Kidney (tissue), 14 donors: ENCODE results near the gene SNX27. TPM values are rescaled to one million over a fixed set of nuclear protein-coding genes. Genes with fewer than 3 reads are reported as not detected.

Experiments
- DNase-seq, 5 donors: peaks; one replicate each; pipeline ENCODE4 v3.0.0-alpha.2; 2013 to 2020
- FAIRE-seq: peaks from 2 replicates; lab custom pipeline; 2012; peaks lifted over from hg19 to GRCh38; lab: Jason Lieb, UNC
- H3K27ac ChIP-seq, 2 donors: one replicate each; pipeline ENCODE4 v1.7.0; 2013; ENCODE audit warnings: low read depth in 2 of 2, low read length in 2 of 2, inconsistent platforms in 1 of 2
- H3K27me3 ChIP-seq: one replicate; pipeline ENCODE4 v1.7.1; 2013; ENCODE audit warnings: low read length, inconsistent platforms; ENCODE audit not compliant: control insufficient read depth, insufficient read depth
- H3K36me3 ChIP-seq, 3 donors: one replicate each; pipeline versions ENCODE4 v1.7.0 to v1.7.1; 2013; ENCODE audit warnings: low read length in 3 of 3, control low read depth in 1 of 3, inconsistent platforms in 1 of 3; ENCODE audit not compliant: insufficient read depth in 3 of 3, control insufficient read depth in 2 of 3
- H3K4me1 ChIP-seq, 3 donors: one replicate each; pipeline versions ENCODE4 v1.7.0 to v1.7.1; 2013; ENCODE audit warnings: low read length in 3 of 3, inconsistent platforms in 1 of 3, low read depth in 1 of 3; ENCODE audit not compliant: control insufficient read depth in 2 of 3, insufficient read depth in 2 of 3
- H3K4me3 ChIP-seq, 3 donors: one replicate each; pipeline versions ENCODE4 v1.7.0 to v1.8.1; 2013; ENCODE audit warnings: low read length in 3 of 3, control low read depth in 1 of 3, inconsistent platforms in 1 of 3
- H3K9ac ChIP-seq, 3 donors: one replicate each; pipeline versions ENCODE4 v1.7.0 to v1.7.1; 2013; ENCODE audit warnings: low read length in 3 of 3, control low read depth in 1 of 3, inconsistent platforms in 1 of 3
- H3K9me3 ChIP-seq, 3 donors: one replicate each; pipeline versions ENCODE4 v1.7.0 to v1.7.1; 2013; ENCODE audit warnings: low read length in 3 of 3, control low read depth in 1 of 3, inconsistent platforms in 1 of 3; ENCODE audit not compliant: control insufficient read depth in 2 of 3, insufficient read depth in 1 of 3
- intact Hi-C: fragments of 100-400 bp; cut with DNase I; formaldehyde crosslinking; loops from one replicate; pipeline ENCODE4 v1.11.1; 2022
- polyA plus RNA-seq: library from polyadenylated mRNA; stranded (reverse); fragments of 350-450 nt; fragmentation: Illumina TruSeq; extraction: RNeasy Lipid Tissue Mini Kit (QIAGEN cat#74804); gene quantifications from one replicate; pipeline ENCODE4 v1.2.3, GENCODE V29; 2014; ENCODE audit warnings: low read depth, low replicate concordance; ENCODE audit not compliant: insufficient read depth
- total RNA-seq: library from RNA; stranded (reverse); fragmentation: NEBNext Ultra II Directional; extraction: Animal tissue kit (Norgen Biotek cat#: 25700); gene quantifications from one replicate; pipeline ENCODE4 v1.2.1, GENCODE V29; 2021
- TF ChIP-seq, protein P1 (sequence below): IDR thresholded peaks from 3 replicates; pipeline ENCODE4 v1.5.1; 2012; ENCODE audit warnings: mild to moderate bottlenecking, moderate library complexity, borderline replicate concordance; ENCODE audit not compliant: insufficient read depth; ENCODE audit errors: extremely low read depth
- donor health status: control.
- donor health status: control.
- donor health status: control.
- donor health status: control.
- donor health status: control.
- donor health status: DM: yes; HTN: yes; CAD: no.
- donor health status: Normal renal cell carcinoma (clear cell type).

Gene SNX27
- total and polyA plus RNA-seq, 2 donors from 2014 or later: 13.5 to 46.3 TPM

DNA sequence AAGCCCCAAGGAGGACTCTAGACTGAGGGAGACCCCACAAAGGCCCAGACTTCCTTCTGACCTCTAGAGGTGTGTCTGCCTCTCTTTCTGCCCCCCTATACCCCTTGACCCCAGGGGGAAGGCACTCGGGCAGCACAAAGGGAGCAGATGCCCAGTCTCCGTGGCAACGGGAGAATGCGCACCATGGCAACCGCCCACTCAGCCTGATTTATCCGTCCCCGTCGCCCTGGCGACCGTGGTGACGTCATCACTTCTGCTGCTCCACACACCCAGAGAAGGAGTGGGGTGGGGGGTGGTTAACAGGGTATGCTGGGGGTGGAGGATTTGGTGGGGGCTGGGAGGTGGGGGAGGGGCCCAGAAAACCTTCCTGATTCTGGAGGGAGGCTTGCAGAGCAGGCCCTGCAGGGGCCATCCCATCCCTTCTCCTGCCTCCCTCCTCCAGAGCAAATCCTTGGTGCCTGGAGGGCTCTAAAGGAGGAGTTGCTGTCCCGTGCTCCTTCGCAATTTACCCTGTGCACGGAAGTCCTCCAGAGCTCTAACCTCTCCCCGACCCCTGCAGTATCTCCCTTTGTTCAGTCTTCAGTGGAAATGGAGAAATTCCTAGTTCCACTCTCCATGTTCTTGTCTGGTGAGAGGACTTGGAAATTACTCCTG, 98.5 kb downstream of the SNX27 start:
- peak in 3 of 5 donors; percentile 46 to 86 (median 49) for DNase-seq
- FAIRE-seq: no peak
- no peaks in the 10 kb centered on the region for H3K9me3 ChIP-seq
- no peaks in the 10 kb centered on the region for H3K27me3 ChIP-seq
- no peak overlapping the region for H3K9ac ChIP-seq
- no peak overlapping the region for H3K27ac ChIP-seq
- H3K4me3 ChIP-seq: no peak overlapping the region
- peaks cover 0 to 8% (median 3%) of the 10 kb centered on the region in 3 donors for H3K4me1 ChIP-seq
- TF ChIP-seq, protein P1, sequence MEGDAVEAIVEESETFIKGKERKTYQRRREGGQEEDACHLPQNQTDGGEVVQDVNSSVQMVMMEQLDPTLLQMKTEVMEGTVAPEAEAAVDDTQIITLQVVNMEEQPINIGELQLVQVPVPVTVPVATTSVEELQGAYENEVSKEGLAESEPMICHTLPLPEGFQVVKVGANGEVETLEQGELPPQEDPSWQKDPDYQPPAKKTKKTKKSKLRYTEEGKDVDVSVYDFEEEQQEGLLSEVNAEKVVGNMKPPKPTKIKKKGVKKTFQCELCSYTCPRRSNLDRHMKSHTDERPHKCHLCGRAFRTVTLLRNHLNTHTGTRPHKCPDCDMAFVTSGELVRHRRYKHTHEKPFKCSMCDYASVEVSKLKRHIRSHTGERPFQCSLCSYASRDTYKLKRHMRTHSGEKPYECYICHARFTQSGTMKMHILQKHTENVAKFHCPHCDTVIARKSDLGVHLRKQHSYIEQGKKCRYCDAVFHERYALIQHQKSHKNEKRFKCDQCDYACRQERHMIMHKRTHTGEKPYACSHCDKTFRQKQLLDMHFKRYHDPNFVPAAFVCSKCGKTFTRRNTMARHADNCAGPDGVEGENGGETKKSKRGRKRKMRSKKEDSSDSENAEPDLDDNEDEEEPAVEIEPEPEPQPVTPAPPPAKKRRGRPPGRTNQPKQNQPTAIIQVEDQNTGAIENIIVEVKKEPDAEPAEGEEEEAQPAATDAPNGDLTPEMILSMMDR: no peak
- H3K36me3 ChIP-seq: no peaks in the 10 kb centered on the region
- intact Hi-C loops: no loop called here

DNA sequence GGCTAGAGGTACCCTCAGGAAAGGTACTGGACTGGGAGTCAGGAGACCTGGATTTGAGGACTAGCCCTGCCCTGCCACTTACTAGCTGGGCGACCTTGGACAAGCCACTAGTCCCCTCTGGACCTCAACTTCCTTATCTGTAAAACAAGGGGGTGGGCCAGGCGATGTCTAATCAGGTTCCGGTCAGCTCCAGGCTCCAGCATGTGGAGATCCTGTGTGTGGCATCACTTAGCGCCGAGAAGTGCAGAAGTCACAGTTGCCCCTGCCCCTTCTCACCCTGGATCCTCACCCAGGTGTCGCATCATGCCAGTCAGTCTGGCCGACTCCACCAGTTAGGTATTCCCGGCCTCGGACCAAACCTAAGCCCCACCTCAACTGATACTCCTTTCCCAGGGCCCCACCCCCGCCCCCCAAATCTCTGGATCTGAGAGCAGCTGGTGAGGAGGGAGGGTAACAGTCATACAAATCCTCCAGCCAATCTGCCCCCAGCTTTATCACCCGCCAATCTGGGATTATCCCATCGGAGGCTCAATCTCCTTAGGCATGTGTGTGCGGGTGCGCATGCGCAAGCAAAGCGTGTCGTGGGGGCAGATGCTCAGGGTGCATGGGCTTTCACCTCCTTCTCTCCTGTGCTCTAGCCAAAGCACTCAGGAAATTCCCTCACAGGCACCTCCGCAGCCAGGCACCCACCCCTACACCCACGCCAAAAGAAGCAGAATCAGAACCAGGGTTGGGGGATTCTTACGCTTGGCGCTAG, 99.4 kb downstream of the SNX27 start:
- DNase-seq (no peak), FAIRE-seq (no peak)
- no peaks in the 10 kb centered on the region for H3K27me3 ChIP-seq
- TF ChIP-seq, protein P1: no peak
- H3K9ac ChIP-seq: no peak overlapping the region
- intact Hi-C loops: no loop called here
- H3K4me1 ChIP-seq: peaks cover 0 to 8% (median 3%) of the 10 kb centered on the region in 3 donors
- no peaks in the 10 kb centered on the region for H3K36me3 ChIP-seq
- no peak overlapping the region for H3K27ac ChIP-seq
- no peak overlapping the region for H3K4me3 ChIP-seq
- H3K9me3 ChIP-seq: no peaks in the 10 kb centered on the region

DNA sequence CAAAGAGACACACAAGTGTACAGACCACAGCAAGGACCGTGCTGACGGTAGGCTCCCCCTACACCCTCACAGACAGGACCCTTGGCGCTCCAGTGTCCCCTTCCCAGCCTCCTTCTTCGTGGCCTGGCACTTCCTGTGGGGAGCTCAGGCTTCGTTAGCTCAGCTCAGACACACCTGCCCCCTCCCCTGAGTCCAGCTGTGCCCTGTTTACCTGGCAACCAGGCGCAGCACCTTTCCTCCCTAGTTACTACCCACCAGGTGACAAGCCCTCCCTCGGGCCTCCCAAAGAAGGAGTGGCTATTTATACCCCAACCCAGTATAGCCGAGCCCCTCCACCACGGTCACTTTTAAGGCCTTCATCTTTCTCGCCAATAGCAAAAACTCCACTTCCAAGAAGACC, 100.1 kb downstream of the SNX27 start:
- TF ChIP-seq, protein P1: no peak

More for the DNA sequence above, 100.1 kb downstream of the SNX27 start:
- H3K27me3 ChIP-seq: no peaks in the 10 kb centered on the region
- H3K9me3 ChIP-seq: no peaks in the 10 kb centered on the region
- H3K4me1 ChIP-seq: peaks cover 0 to 8% (median 3%) of the 10 kb centered on the region in 3 donors
- H3K4me3 ChIP-seq: no peak overlapping the region
- H3K9ac ChIP-seq: no peak overlapping the region
- no peak for FAIRE-seq
- H3K27ac ChIP-seq: no peak overlapping the region
- peak in 1 of 5 donors; percentile 31 for DNase-seq
- intact Hi-C loops: no loop called here
- no peaks in the 10 kb centered on the region for H3K36me3 ChIP-seq
